Lower lobe of right lung (tissue), 2 donors: ENCODE measurements around the gene PER2. TPM values are rescaled to one million over a fixed set of nuclear protein-coding genes. Genes with fewer than 3 reads are reported as not detected.
"Not testable (repeated sequence)": the region's sequence is repeated elsewhere in the genome, so short reads cannot be mapped to it uniquely, and the experiment has no call there.

Experiments used
- ATAC-seq, 2 donors: fragments of 200-7000 bp; cut with Tn5 transposase; one replicate each; pipeline ENCODE4 v1.9.1; 2020 to 2022; ENCODE audit warnings: mild to moderate bottlenecking in 2 of 2, moderate library complexity in 2 of 2
- DNase-seq: peaks from one replicate; pipeline ENCODE4 v3.0.0-alpha.2; 2020
- H3K27ac ChIP-seq: fragments of 200-600 bp; one replicate; pipeline ENCODE4 v1.8.0; 2022
- H3K27me3 ChIP-seq: fragments of 200-600 bp; one replicate; pipeline ENCODE4 v1.8.0; 2022; ENCODE audit warnings: low read depth
- H3K36me3 ChIP-seq: fragments of 200-600 bp; one replicate; pipeline ENCODE4 v1.8.0; 2022; ENCODE audit warnings: mild to moderate bottlenecking
- H3K4me1 ChIP-seq: fragments of 200-600 bp; one replicate; pipeline ENCODE4 v1.8.0; 2022
- H3K4me3 ChIP-seq: fragments of 200-600 bp; one replicate; pipeline ENCODE4 v1.8.0; 2022; ENCODE audit warnings: mild to moderate bottlenecking
- H3K9me3 ChIP-seq: fragments of 200-600 bp; one replicate; pipeline ENCODE4 v1.8.0; 2022
- intact Hi-C: fragments of 100-400 bp; cut with DNase I; formaldehyde crosslinking; loops from one replicate; pipeline ENCODE4 v1.11.0; 2022
- long read RNA-seq: library from polyadenylated mRNA; unstranded; transcript quantifications from one replicate; pipeline ENCODE4 v2.0.0, GENCODE V29; 2021
- total RNA-seq: library from RNA; stranded (reverse); fragmentation: NEBNext Ultra II Directional; extraction: Animal tissue kit (Norgen Biotek cat#: 25700); gene quantifications from one replicate; pipeline ENCODE4 v1.2.1, GENCODE V29; 2021
- TF ChIP-seq, protein P1 (sequence below): fragments of 200-600 bp; IDR thresholded peaks from one replicate; pipeline ENCODE4 v1.8.0; 2022; ENCODE audit warnings: antibody characterized with exemption, mild to moderate bottlenecking
- donor health status: DM: no; HTN: yes; CAD: no; lungs with severe emphysema.

Gene PER2, protein sequence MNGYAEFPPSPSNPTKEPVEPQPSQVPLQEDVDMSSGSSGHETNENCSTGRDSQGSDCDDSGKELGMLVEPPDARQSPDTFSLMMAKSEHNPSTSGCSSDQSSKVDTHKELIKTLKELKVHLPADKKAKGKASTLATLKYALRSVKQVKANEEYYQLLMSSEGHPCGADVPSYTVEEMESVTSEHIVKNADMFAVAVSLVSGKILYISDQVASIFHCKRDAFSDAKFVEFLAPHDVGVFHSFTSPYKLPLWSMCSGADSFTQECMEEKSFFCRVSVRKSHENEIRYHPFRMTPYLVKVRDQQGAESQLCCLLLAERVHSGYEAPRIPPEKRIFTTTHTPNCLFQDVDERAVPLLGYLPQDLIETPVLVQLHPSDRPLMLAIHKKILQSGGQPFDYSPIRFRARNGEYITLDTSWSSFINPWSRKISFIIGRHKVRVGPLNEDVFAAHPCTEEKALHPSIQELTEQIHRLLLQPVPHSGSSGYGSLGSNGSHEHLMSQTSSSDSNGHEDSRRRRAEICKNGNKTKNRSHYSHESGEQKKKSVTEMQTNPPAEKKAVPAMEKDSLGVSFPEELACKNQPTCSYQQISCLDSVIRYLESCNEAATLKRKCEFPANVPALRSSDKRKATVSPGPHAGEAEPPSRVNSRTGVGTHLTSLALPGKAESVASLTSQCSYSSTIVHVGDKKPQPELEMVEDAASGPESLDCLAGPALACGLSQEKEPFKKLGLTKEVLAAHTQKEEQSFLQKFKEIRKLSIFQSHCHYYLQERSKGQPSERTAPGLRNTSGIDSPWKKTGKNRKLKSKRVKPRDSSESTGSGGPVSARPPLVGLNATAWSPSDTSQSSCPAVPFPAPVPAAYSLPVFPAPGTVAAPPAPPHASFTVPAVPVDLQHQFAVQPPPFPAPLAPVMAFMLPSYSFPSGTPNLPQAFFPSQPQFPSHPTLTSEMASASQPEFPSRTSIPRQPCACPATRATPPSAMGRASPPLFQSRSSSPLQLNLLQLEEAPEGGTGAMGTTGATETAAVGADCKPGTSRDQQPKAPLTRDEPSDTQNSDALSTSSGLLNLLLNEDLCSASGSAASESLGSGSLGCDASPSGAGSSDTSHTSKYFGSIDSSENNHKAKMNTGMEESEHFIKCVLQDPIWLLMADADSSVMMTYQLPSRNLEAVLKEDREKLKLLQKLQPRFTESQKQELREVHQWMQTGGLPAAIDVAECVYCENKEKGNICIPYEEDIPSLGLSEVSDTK (N-terminal part only)
- total RNA-seq: 24.9 TPM
- long read RNA-seq, partial matches to known transcripts: 17 of 26 reads
- long read RNA-seq, other reads (novel, unspliced or antisense): 9 of 26 reads

GRCh38 chr2:238287737-238288649 is at the start of gene PER2:
TSS of gene PER2 (minus strand) at chr2:238288610. CDS start at chr2:238277936, 10,674 bp downstream.
- DNase-seq: peak; percentile 81
- Histone ChIP-seq H3K4me3 (peak within 1 kb of the TSS; percentile 70), H3K9me3 (no peaks in the 10 kb centered on the region), H3K4me1 (peaks cover 58% of the 10 kb centered on the region), H3K27me3 (no peaks in the 10 kb centered on the region), H3K27ac (peak within 1 kb of the TSS; percentile 93), H3K36me3 (no peaks in the 10 kb centered on the region)
- TF ChIP-seq, protein P1, sequence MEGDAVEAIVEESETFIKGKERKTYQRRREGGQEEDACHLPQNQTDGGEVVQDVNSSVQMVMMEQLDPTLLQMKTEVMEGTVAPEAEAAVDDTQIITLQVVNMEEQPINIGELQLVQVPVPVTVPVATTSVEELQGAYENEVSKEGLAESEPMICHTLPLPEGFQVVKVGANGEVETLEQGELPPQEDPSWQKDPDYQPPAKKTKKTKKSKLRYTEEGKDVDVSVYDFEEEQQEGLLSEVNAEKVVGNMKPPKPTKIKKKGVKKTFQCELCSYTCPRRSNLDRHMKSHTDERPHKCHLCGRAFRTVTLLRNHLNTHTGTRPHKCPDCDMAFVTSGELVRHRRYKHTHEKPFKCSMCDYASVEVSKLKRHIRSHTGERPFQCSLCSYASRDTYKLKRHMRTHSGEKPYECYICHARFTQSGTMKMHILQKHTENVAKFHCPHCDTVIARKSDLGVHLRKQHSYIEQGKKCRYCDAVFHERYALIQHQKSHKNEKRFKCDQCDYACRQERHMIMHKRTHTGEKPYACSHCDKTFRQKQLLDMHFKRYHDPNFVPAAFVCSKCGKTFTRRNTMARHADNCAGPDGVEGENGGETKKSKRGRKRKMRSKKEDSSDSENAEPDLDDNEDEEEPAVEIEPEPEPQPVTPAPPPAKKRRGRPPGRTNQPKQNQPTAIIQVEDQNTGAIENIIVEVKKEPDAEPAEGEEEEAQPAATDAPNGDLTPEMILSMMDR: no peak
- ATAC-seq: peak; percentile 60 to 67
- intact Hi-C loops: no loop called here

- peaks cover 14% of the 10 kb centered on the region for H3K36me3 ChIP-seq
- H3K9me3 ChIP-seq: no peaks in the 10 kb centered on the region
- no peaks in the 10 kb centered on the region for H3K27me3 ChIP-seq
- TF ChIP-seq, protein P1: no peak
- intact Hi-C loops: no loop called here
- H3K4me3 ChIP-seq: no peak overlapping the region
- no peak for DNase-seq
- no peaks in the 10 kb centered on the region for H3K4me1 ChIP-seq
- ATAC-seq: no peak
- no peak overlapping the region for H3K27ac ChIP-seq
Measured at GRCh38 chr2:238337846-238338245, 49.4 kb upstream of the PER2 start.

DNA sequence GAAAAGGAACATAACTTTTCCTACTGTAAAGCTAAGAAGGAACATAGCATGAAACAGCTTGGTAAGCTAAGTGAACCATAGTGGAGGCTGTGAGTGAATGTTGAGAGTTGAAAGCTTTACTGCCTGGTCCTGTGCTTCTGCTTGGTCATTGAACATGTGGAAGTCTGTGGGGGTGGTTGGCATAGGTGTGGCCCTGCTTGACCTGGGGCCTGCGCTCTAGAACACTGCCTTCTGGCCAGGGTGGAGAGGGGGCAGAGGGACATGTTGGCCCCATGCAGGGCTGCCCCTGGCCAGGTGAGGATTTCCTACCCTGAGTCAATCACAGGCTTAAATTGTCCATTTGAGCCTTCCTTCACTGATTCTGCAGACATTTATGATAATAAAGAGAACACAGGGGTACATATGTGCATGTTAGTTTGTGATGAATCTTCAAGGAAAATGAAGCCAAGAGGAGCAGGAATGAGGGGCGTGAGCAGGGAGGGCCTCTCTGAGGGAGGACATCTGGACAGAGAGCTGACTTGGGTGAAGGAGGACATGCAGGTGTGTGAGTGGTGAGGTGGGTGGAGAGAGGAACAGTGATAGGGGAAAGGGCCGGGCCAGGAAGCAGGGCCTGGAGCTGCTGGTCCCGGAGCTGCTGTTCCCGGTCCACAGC is 48.5 kb upstream of the PER2 start:
- ATAC-seq (no peak), DNase-seq (no peak)
- H3K9me3 ChIP-seq: no peaks in the 10 kb centered on the region
- no peak overlapping the region for H3K4me3 ChIP-seq
- H3K27ac ChIP-seq: no peak overlapping the region
- TF ChIP-seq, protein P1: no peak
- no peaks in the 10 kb centered on the region for H3K4me1 ChIP-seq
- no peaks in the 10 kb centered on the region for H3K27me3 ChIP-seq
- H3K36me3 ChIP-seq: peaks cover 14% of the 10 kb centered on the region
- intact Hi-C loops: no loop called here

GRCh38 chr2:238336151-238336550 is 47.7 kb upstream of the PER2 start:
- DNase-seq: no peak
- ATAC-seq: no peak
- TF ChIP-seq, protein P1: no peak
- no peaks in the 10 kb centered on the region for H3K4me1 ChIP-seq
- intact Hi-C loops: no loop called here
- H3K4me3 ChIP-seq: no peak overlapping the region
- no peak overlapping the region for H3K27ac ChIP-seq
- H3K9me3 ChIP-seq: no peaks in the 10 kb centered on the region
- no peaks in the 10 kb centered on the region for H3K27me3 ChIP-seq
- peaks cover 14% of the 10 kb centered on the region for H3K36me3 ChIP-seq

DNA sequence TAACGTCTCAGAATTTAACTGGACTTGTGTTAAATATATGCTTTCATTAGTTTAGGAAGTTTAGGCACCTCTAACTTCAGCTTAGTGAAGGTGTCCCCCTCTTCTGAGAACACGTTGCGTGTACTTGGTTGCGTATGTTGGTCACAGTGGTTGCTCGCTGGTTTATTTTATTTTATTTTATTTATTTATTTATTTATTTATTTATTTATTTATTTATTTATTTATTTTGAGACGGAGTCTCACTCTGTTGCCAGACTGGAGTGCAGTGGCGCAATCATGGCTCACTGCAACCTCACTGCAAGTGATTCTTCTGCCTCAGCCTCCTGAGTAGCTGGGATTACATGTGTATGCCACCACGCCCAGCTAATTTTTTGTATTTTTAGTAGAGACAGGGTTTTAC is 47.2 kb upstream of the PER2 start:
- peaks cover 19% of the 10 kb centered on the region for H3K36me3 ChIP-seq
- ATAC-seq, H3K4me3 ChIP-seq, H3K27ac ChIP-seq, H3K27me3 ChIP-seq, intact Hi-C loops, H3K4me1 ChIP-seq, H3K9me3 ChIP-seq, DNase-seq: not testable (repeated sequence)
